ENCODE results near the gene DAPK1.

DNA sequence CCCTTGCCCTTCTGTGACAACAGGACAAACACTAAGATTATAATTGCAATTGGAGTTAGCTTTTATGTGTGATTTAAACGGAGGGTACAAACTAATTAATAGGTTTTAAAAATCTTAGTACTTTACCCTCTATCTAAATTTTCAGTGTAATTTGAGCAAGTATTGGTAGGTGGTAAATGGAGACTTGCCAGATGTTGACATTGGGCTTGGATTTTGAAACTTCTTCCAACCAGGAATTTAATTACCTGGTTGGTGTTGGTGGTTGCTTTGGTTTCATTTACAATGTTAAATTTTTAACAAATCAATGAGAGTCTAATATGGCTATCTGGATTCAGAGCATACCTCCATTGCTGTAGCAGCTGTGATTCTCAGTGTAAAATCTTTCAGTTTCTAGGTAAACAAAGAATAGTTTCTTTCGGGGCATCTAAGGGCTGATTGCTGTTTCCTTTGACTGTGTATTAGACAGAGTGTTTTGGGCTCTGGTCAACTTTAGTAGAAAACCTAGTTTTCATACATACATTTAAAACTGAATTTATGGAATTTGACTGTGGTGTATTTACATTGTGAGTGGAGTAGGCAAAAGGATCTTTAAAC, 1.9 kb downstream of the DAPK1 start:
- TF ChIP-seq, protein P1, sequence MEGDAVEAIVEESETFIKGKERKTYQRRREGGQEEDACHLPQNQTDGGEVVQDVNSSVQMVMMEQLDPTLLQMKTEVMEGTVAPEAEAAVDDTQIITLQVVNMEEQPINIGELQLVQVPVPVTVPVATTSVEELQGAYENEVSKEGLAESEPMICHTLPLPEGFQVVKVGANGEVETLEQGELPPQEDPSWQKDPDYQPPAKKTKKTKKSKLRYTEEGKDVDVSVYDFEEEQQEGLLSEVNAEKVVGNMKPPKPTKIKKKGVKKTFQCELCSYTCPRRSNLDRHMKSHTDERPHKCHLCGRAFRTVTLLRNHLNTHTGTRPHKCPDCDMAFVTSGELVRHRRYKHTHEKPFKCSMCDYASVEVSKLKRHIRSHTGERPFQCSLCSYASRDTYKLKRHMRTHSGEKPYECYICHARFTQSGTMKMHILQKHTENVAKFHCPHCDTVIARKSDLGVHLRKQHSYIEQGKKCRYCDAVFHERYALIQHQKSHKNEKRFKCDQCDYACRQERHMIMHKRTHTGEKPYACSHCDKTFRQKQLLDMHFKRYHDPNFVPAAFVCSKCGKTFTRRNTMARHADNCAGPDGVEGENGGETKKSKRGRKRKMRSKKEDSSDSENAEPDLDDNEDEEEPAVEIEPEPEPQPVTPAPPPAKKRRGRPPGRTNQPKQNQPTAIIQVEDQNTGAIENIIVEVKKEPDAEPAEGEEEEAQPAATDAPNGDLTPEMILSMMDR (IDR thresholded peaks at IDR 0.05) = no peak
- no peak for TF ChIP-seq ZFX (IDR thresholded peaks at IDR 0.05; ENCODE audit: borderline replicate concordance)

All from 22Rv1 (cell line).